Activated CD4-positive, alpha-beta T cell treated with anti-CD3 and anti-CD28 coated beads, Interleukin-2, Interleukin-4, amounts not matched to agents 100 ng/mL and 50 ng/mL, durations not matched to agents 16 hours and 8 hours (primary cell): ENCODE results near the gene NAT9.

ENCODE experiments used
- DNase-seq: peaks from one replicate; pipeline ENCODE4 v3.0.0-alpha.2; 2020; ENCODE audit warnings: low spot score

NAT9 gene

DNA sequence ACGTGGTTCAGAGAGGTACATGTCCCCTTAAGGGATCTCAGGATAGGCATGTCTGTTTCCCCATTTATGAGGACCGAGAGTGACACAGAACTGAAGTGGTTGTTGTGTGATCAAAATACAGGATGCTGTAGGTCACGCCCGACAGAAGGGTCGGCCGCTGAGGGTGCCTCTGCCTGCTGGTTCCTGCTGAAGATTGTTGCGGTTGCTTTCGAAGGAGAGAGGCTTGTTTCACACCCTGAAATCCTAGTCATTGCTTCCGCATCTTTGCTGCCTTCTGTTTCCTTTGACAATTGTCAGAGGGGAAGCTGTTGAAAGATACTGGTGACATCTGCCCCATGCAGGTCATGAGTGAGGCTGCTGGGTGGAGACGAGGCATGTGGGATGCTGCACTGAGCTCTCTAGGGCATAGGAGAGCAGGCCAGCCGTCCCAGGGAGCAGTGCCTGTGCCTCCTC lies 3.8 kb upstream of the NAT9 start:
- DNase-seq, result peak; percentile 89

DNA sequence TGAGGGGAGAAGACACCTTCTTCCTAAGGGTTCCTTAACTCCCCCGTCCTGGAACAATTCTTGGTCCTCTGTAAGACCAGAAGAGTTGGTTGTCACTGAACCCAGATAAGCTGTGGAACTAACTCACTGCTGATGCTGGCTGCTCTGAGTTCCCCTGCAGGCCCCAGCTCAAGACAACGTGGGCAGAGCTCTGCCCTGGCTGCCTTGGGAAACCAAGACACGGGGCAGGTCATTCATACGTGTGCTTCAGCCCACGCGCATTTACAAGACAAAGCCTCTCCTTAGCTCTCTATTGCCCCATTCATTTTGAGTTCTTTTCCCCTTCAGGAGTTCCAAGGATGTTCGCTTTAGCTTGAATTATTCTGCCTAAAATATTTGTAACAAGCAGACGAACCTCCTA lies 3.4 kb upstream of the NAT9 start:
- DNase-seq, result no peak

DNA sequence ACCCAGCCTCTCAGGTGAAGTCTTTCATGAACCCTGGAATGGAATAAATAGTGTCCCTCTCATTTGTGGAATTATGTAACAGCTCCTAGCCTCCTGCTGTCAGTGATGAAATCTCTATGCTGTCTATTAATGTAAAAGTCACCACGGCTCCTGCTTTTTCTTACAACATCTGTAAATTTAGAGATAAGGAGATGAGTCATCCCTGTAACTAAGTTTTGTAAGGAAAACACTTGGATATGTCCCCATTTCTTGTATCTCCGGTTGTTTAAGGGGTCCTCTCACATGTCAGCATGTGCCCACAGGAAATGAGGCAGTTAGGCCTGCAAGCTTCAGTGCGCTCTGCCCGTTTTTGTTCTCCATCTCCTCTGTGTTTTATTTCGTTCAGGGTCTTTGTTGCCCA lies 2.8 kb upstream of the NAT9 start:
- no peak for DNase-seq

DNA sequence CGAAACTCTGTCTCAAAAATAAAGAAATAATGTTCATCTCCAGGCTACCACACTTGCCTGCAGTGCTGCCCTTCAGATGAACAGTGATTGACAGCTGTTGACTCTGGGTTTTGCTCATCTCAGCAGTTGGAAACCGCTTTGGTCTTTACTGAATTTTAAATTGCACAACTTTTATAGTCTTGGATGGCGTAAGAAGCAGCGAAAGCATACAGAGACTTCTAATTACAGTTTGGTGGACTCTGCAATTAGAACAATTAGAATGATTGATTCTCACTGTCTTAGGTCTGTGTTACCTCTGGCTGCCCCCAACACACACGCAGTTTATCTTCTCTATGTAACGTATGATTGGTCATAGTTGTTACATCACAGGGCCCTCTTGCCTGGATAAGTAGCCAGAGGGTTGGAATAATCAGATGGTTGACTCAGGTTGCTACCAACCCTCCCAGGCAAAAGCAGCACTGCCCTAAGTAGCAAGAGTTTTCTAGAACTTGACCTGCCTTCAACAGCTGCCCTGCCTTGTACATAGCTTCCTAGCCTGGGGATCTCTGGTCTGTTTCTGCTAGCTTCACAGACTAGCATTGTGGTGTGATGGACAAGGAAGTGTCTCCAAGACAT lies 1.9 kb upstream of the NAT9 start:
- DNase-seq, result no peak

DNA sequence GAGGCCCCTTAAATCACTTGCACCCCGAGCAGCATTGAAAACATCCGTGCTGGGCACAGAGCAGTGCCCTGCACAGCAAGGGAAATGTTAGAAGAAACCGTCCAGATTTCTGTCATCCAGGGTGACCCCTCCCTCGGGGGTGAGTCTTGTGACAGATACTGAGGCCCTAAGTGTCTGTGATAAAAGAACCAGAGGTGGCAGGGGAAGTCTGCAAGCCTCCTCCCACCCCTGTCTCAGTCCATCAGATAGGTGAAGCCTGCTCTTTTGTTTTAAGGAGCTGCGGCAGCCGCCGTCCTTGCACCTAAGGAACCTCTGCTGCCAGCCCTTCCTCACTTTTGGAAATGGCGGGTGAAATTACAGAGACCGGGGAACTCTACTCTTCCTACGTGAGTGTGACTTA lies 845 bp upstream of the NAT9 start:
- no peak for DNase-seq

DNA sequence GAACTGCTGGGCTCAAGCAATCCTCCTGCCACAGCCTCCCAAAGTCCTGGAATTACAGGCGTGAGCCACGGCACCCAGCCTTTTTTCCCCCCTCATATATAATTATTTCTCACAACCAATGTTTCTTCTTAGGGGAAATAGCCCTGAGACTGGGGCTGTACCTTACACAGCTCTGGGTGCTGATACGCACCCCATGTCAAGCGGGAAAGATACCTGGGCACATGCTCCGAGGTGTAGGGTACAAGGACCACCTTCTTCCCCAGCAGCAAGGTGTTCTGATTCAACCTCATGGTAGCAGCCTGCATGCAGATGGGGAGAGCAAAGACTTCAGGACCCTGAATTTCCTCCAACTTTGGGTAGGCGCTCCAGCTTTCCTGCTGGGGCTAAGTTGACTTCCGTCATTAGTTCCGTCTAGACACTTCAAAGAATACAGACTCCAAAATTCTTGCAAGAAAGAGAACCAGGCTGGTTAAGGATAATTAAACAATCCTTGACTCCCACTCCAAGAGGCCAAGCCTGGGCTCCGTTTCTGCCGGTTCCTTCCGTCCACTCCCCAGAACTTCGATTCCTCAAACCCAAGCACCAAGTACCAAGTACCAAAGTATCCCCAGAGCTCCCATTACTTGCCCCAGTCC lies 619 bp downstream of the NAT9 start:
- no peak for DNase-seq

DNA sequence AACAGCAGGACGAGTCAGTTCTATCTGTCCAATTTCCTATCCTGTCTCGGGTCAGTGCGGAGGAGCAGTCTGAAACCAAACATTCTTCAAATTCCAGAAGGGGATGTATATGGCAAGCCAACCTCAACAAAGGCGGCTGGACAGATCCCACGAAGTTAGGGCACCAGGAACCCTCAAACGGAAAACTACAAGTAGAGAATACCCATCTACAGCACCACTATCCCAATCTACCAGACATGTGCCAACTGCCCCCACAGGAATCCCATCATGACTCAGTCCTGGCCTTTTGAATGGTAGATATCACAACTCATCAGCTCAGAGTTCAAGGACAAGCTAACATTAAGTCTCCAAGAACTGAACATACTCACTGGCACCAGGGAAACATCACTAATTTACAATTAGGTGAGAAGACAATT lies 2.3 kb downstream of the NAT9 start:
- DNase-seq, result no peak

DNA sequence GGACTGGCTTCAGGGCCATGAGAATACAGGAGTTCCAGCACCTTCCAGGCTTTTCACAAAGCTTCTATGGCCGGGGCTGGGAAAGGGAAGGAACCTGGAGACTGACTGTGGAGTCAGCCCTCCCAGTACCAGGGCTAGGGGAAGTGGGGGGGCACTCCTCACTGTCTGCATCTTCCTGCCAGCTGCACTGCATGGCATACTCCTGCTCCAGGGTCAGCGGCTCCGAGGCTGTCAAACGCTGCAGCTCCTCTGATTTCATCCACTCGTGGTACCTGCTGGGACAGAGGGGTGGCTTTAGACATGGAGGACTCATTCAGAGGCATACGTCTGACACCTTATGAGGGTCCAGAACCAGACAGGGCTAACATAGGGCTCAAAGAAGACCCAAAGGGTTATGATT lies 2.7 kb downstream of the NAT9 start:
- DNase-seq, result no peak

DNA sequence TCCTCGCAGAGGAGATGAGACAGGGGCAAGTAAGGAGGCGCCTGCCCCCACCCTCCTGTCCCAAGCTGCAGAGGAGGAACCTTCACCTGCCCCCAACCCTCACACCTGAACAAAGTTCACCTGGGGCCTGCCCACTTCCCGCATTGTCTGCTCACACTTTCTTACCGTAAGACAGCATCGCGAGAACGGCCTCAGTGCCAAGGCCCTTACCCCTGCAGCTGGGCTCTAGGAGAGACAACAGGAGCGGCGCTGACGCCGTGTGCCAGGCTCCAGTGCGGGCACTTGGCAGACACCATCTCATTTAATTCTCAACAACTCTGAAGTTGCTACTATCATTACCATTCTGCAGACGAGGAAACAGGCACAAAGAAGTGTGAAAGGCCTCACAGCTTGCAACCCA lies 4.1 kb downstream of the NAT9 start:
- DNase-seq, result no peak

DNA sequence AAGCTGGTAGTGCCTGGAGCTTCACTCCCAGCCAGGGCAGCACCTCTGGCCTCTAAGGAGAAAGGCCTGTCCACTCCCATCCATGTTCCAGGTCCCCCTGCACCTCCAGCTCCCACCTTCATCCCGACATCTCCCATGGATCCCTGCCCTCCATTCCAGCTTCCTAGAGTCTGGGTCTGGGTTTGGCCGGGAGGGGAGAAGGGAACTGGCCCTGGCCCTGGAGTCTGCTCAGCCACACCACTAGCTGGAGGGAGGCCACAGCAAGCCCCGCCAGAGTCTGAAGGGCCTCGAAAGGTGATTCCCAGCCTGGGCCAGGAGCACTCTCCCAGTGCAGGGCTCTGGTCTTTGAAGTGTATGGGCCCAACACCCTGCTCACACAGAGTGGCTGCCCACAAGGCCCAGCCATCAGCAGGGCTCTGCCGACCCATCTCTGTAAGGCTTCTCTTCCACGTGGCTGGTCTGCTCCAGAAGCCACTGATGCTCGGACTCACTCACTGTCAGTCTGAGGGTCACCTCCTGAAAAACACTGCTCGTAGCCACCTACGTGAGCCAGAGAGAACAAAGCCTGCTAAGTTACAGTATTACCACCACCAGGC lies 4.7 kb downstream of the NAT9 start:
- DNase-seq, result no peak

DNA sequence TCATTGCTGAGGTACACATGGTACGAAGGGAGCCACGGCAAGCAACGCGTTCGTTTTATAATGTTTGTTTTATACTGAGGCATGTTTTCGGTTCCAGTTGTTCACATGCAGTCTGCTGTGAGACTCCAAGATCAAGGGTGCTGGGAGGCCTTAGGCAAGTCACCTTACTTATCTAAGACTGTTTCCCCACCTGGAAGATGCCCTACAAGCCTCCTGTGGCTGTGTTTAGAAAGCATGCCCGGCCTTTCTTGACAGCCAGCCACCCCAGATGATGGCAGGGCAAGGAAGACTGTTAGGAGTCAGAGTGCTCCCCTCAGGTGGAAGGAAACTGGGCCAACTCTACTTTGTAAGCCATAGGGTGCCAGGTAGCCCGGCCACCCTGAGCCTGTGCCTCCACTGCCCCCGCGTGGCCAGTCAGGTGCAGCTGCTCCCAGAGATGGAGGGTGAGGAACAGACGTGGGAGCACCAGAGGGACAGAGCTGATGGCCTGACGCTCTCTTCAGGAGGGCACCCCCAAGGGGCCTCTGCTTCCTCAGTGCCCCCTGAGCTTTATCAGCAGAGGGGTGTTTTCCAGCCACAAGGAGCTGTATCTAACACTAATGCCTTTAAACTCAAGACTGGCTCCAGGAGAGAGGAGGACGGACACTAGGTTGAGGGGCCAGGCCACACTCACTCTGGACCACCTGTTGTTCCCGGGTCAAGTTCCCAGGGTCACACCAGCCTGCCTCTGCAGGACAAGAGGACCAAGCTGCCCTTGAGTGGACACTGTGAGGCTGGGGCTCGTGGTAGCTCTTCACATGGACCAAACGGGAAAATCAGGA lies 5.4 kb downstream of the NAT9 start:
- peak; percentile 67 for DNase-seq

DNA sequence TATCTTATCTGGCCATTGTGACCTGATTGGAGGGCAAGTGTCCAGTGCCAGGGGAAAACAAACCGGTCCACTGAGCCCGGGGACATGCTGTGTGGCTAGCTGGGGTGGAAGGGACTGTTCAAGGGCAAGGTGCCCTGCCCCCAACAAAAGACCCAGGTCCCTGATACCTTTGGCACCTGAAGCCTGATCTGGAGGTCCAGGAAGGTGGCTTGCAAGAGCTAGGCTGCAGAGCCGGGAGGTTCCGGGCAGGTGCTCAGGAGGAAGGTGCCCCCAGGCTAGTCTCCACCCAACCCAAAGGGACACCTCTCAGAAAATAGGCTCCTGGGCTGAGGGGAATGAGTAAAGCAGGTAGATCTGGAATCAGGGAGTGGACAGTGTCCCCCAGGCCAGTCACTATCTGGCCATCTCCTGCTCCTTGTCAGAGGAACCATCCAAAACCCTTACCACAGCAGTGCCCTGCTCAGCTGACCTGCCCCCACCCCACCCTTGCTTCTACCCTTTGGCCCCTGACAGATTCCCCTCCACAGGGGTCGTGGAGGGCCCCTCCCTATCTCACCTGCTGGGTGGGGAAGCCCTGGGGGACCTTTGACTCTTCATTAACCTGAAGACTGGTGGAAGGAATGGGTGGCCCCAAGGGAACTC lies 6.2 kb downstream of the NAT9 start:
- DNase-seq, result no peak

DNA sequence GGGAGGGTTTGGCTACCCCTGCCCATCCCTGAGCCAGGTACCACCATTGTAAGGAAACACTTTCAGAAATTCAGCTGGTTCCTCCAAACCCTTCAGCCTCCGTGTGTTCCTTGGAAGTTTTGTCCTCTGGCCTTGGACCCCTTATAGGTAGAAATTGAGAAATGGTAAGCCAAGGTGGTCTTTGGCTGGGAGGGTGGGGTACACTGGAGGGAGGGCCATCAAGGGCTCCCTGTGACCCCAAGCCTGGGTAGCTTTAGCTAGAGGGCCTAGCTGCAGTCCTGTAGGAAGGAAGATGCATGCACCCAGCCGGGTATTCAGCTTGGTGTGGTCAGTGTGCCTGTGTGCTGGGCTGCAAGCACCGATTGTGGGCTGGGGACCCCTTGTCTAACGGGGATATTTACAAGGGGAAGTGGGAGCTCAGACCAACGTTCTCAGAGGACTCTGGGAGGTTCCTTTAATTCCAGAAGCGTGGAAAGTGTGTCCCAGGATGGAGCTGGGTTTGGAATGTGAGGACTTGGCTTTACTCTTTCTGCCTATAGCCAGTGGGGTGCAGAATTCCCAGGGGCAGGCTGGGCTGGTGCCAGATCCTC lies 6.8 kb downstream of the NAT9 start:
- no peak for DNase-seq

DNA sequence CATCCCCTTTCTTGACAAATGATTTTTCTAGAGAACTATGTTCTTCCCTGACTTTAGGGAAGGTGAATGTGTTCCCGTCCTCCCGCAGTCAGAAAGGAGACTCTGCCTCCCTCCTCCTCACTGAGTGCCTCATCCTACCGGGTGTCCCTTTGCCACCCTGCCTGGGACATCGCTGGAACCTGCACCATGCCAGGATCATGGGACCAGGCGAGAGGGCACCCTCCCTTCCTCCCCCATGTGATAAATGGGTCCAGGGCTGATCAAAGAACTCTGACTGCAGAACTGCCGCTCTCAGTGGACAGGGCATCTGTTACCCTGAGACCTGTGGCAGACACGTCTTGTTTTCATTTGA lies 7.4 kb downstream of the NAT9 start:
- DNase-seq, result no peak

DNA sequence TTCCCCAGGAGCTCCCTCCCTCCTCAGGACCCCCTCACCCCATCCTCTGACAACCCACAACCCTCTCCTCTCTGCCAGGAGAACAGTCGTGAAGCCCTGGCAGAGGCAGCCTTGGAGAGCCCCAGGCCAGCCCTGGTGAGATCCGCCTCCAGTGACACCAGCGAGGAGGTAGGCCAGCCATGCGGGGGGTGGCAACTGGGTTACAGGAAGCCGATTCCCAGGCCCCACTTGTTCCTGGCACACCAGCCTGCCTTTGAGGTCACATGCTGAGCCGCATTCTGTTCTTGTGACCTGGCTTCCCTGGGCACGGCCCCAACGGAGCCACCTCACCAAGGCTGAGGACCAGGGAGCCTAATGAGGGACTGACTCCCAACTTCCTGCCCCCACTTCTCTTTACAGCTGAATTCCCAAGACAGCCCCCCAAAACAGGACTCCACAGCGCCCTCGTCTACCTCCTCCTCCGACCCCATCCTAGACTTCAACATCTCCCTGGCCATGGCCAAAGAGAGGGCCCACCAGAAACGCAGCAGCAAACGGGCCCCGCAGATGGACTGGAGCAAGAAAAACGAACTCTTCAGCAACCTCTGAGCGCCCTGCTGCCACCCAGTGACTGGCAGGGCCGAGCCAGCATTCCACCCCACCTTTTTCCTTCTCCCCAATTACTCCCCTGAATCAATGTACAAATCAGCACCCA lies 7.9 kb downstream of the NAT9 start:
- DNase-seq, result no peak

DNA sequence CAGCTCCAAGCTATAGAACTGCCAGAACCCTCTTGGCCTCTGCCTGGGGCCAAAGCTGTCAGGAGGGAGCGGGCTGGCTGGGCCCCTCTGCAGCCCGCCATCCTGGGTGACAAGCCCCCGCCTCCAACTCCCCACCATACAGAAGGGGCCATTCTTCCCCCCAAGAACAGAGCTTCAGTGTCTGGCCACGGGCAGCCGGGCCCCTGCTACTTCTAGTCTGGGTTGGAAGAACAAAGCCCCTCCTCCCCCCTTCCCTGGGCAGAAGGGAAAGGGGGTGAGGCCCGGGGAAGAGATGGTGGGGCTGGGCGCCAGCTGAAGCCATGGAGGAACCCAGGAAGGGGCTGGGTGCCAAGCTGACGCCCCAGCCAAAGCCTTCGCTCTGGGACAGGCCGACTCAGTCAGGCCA lies 9.0 kb downstream of the NAT9 start:
- no peak for DNase-seq

DNA sequence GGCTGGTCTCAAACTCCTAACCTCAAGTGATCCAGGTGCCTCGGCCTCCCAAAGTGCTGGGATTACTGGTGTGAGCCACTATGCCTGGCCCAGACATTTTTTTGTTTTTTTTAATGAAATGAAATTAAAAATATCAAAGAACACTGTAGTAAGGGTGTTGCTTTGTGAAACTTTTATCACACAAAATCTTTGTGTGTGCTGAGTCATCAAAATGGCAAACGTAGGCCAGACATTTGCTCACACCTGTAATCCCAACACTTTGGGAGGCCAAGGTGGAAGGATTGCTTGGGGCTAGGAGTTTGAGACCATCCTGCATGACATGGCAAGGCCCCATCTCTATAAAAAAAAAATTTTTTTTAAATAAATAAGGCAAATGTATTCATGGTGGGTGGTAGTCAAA lies 9.7 kb downstream of the NAT9 start:
- no peak for DNase-seq

DNA sequence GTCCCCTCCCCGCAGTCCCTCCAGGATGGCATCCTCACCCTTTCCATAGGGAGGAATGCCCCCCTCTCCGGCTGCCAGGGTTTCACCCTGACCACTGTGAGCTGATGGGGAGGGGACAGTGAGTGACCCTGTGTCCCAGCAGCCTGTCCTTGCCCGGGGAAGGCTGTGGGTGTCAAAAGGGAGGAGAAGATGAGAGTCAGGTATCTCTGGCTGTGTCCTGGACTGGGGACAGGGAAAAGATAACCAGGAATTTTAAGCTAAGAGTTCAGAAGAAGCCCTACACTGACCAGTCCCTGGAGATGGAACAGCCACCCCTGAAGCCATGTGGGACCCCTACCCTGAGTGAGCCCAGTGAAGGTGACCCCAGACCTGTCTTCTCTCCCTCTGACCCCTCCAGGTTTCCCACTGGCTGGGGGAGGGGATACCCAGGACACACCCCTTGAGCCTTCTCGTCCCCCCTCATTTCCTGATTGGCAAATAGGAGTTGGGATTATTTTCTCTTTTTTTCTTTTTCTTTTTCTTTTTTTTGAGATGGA lies 11.3 kb downstream of the NAT9 start:
- no peak for DNase-seq

DNA sequence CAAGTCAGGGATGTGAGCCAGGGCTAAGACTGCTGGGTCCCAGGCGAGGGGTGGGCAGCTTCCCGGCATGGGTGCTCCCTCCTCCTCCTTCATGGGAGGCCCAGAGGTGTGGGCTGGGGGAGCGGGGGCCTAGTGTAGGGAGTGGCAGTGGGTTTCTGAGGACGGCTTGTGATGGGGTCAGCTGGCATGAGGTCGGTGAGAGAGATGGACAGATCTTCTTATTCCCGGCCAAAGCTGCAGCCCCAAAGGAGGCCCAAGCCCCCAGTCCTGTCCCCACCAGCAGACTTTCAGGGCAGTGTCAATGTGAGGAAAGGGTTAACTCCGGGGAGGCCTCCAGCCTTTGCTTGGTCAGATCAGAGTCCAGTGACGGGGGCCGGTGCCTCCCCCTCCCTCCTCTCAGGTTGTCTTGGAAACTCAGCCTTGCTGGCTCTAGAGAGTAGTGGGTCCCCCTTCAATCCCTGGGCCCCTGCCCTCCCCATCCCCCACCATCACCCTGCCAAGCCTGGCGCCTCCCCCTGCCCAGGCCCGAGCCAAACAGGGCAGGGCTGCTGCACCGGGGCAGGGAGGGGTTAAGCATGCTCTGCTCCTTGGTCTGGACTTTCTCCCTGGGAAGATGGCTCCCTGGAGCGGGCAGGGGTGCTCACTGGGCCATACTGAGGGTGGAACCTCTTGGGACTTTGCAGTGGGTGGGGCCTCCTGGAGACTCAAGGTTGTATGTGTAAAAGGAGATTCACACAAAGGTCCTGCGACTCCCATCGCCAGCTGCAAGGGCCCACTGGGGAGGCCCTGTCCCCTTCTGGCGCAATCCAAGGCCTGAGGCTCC lies 12.4 kb downstream of the NAT9 start:
- DNase-seq, result no peak

DNA sequence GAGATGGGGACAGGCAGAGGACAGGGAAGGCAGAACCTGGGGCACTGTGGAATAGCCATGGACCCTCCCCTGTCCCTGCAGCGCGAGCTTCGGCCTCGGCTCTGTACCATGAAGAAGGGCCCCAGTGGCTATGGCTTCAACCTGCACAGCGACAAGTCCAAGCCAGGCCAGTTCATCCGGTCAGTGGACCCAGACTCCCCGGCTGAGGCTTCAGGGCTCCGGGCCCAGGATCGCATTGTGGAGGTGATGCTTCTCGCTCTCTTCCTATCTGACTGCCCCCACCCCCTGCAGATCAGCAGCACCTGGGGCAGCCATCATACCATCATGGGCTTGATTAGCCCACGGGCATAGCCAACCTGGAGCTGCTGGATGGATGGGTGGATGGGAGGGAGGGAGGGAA lies 14.2 kb downstream of the NAT9 start:
- DNase-seq, result no peak
